ENCODE data around the gene ERMAP. TPM values are rescaled to one million over a fixed set of nuclear protein-coding genes. Genes with fewer than 3 reads are reported as not detected.

Gene ERMAP
- total RNA-seq (ENCODE audit: low replicate concordance) = 8.4 and 10.3 TPM in 2 replicates
- long read RNA-seq, partial matches to known transcripts = 0 of 10 reads
- long read RNA-seq, other reads (novel, unspliced or antisense) = 7 of 10 reads

GRCh38 chr1:42816585-42817439, at the start of gene ERMAP, which contains the start of gene SVBP:
TSS of gene ERMAP (plus strand) at chr1:42817122. CDS start at chr1:42830449, 13,327 bp downstream.
TSS of gene SVBP (minus strand) at chr1:42817397. CDS start at chr1:42816544, 853 bp downstream.
- H3K4me3 Mint-ChIP-seq = peak within 1 kb of the TSS; percentile 89
- H3K27me3 Mint-ChIP-seq = no peaks in the 10 kb centered on the region
- no peaks in the 10 kb centered on the region for H3K9me3 Mint-ChIP-seq
- H3K4me1 Mint-ChIP-seq (ENCODE audit: unreplicated experiment) = peaks cover 12% of the 10 kb centered on the region
- TF ChIP-seq CTCF (conservative IDR thresholded peaks at IDR 0.05) = no peak
- peak within 1 kb of the TSS; percentile 72 for H3K27ac Mint-ChIP-seq
- DNase-seq (ENCODE audit: extremely low spot score, unreplicated experiment) = peak; percentile 98
- H3K36me3 Mint-ChIP-seq = peaks cover 8% of the 10 kb centered on the region

- peaks cover 16% of the 10 kb centered on the region for H3K4me1 Mint-ChIP-seq (ENCODE audit: unreplicated experiment)
- H3K9me3 Mint-ChIP-seq = no peaks in the 10 kb centered on the region
- no peak for DNase-seq (ENCODE audit: extremely low spot score, unreplicated experiment)
- no peaks in the 10 kb centered on the region for H3K27me3 Mint-ChIP-seq
- no peaks in the 10 kb centered on the region for H3K36me3 Mint-ChIP-seq
- H3K4me3 Mint-ChIP-seq = no peak overlapping the region
- no peak for TF ChIP-seq CTCF (conservative IDR thresholded peaks at IDR 0.05)
- H3K27ac Mint-ChIP-seq = peak overlapping the region; percentile 90
Observed at GRCh38 chr1:42767510-42768000, 49.4 kb upstream of the ERMAP start.

- Mint-ChIP-seq H3K27ac (peak overlapping the region; percentile 90), H3K27me3 (no peaks in the 10 kb centered on the region), H3K36me3 (no peaks in the 10 kb centered on the region), H3K4me1 (ENCODE audit: unreplicated experiment) (peaks cover 16% of the 10 kb centered on the region), H3K4me3 (no peak overlapping the region), H3K9me3 (no peaks in the 10 kb centered on the region)
- no peak for TF ChIP-seq CTCF (conservative IDR thresholded peaks at IDR 0.05)
- no peak for DNase-seq (ENCODE audit: extremely low spot score, unreplicated experiment)
Observed at GRCh38 chr1:42768172-42768571, 48.8 kb upstream of the ERMAP start.

- Mint-ChIP-seq H3K27ac (no peak overlapping the region), H3K4me3 (peak overlapping the region; percentile 8), H3K4me1 (ENCODE audit: unreplicated experiment) (peaks cover 16% of the 10 kb centered on the region), H3K9me3 (no peaks in the 10 kb centered on the region), H3K27me3 (no peaks in the 10 kb centered on the region), H3K36me3 (peaks cover 3% of the 10 kb centered on the region)
- no peak for TF ChIP-seq CTCF (conservative IDR thresholded peaks at IDR 0.05)
- no peak for DNase-seq (ENCODE audit: extremely low spot score, unreplicated experiment)
Observed at GRCh38 chr1:42769811-42770210, 47.1 kb upstream of the ERMAP start.

- Mint-ChIP-seq H3K27me3 (no peaks in the 10 kb centered on the region), H3K9me3 (no peaks in the 10 kb centered on the region), H3K4me3 (no peak overlapping the region), H3K36me3 (peaks cover 26% of the 10 kb centered on the region), H3K4me1 (ENCODE audit: unreplicated experiment) (peaks cover 8% of the 10 kb centered on the region), H3K27ac (no peak overlapping the region)
- DNase-seq (ENCODE audit: extremely low spot score, unreplicated experiment) = no peak
- no peak for TF ChIP-seq CTCF (conservative IDR thresholded peaks at IDR 0.05)
Observed at GRCh38 chr1:42773420-42773819, 43.5 kb upstream of the ERMAP start.
